ENCODE results near the gene SRSF9.
"Not testable (repeated sequence)": the region's sequence is repeated elsewhere in the genome, so short reads cannot be mapped to it uniquely, and the experiment has no call there.

SRSF9 gene

DNA sequence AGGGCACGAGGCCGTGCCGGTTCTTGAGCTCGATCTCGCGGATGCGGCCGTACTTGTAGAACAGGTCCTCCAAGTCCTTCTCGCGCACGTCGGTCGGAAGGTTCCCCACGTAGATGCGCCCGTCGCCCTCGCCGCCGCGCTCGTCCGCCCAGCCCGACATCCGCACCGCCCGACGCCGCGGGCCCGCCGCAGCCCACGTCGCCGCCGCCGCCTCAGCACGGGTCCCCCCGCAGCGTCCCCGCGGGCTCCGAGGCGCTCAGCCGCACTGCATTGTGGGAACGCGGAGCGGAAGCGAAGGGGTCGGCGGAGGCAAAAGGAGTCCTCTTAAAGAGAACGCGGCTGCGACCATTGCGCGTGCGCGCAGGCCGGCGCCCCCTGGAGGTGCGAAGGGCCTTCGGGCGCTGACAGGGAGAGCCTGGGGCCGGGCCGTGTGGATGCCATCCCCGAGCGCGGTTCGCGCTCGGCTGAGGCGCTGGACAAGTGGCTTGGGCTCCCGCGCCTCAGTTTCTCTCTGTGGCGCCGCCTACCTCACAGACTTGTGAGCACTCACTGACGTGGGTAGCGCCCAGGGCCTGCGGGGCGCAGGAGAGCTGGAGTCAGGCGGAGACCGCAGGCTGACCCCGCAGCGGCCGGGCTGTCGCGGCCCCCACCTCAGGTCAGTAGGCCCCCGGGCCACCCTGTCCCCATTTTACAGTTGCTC, at the start of gene SRSF9:
Gene SRSF9 (minus strand): TSS at position 299 of the 700 bp plus-strand sequence. CDS start 139 bp downstream, at position 160.
- in situ Hi-C loops (cut with MboI; ENCODE audit: low pct_unique_long_range_greater_than_20kb, low sequenced_read_pairs, unreplicated experiment) = no loop called here
- peak; percentile 100 for DNase-seq (ENCODE audit: low spot score)
- TF ChIP-seq, protein P1, sequence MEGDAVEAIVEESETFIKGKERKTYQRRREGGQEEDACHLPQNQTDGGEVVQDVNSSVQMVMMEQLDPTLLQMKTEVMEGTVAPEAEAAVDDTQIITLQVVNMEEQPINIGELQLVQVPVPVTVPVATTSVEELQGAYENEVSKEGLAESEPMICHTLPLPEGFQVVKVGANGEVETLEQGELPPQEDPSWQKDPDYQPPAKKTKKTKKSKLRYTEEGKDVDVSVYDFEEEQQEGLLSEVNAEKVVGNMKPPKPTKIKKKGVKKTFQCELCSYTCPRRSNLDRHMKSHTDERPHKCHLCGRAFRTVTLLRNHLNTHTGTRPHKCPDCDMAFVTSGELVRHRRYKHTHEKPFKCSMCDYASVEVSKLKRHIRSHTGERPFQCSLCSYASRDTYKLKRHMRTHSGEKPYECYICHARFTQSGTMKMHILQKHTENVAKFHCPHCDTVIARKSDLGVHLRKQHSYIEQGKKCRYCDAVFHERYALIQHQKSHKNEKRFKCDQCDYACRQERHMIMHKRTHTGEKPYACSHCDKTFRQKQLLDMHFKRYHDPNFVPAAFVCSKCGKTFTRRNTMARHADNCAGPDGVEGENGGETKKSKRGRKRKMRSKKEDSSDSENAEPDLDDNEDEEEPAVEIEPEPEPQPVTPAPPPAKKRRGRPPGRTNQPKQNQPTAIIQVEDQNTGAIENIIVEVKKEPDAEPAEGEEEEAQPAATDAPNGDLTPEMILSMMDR (IDR thresholded peaks at IDR 0.05; ENCODE audit: extremely low read depth, insufficient read depth, missing control alignments) = peak; percentile 97

DNA sequence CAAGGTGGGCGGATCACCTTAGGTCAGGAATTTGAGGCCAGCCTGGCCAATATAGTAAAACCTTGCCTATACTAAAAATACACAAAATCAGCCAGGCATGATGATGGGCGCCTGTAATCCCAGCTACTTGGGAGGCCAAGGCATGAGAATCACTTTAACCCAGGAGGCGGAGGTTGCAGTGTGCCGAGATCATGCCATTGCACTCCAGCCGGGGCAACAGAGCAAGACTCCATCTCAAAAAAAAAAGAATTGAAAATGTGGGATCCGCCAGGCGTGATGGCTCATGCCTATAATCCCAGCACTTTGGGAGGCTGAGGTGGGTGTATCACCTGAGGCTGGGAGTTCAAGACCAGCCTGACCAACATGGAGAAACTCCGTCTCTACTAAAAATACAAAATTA, 49.8 kb upstream of the SRSF9 start:
- DNase-seq (ENCODE audit: low spot score); in situ Hi-C loops (cut with MboI; ENCODE audit: low pct_unique_long_range_greater_than_20kb, low sequenced_read_pairs, unreplicated experiment): not testable (repeated sequence)

DNA sequence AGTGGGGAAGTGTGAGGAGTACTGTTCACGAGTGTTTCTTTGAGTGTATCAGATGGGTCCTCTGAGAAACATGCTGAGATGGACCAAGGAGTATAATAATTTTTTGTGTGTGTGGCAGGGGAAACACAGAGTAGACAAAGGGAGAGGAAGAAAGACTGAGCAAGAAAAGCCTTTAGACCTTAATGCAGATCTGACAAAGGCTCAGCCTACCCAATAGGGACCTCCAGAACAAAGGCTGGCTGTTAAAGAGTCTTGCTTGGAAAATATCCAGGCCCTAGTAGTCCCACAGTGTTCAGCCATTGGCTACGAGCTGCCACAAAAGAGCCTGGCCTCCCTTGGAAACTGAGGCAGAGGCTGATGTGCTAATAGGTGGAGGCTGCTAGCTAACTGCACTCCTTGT, 45.9 kb upstream of the SRSF9 start:
- in situ Hi-C loops (cut with MboI; ENCODE audit: low pct_unique_long_range_greater_than_20kb, low sequenced_read_pairs, unreplicated experiment) = no loop called here
- DNase-seq (ENCODE audit: low spot score) = no peak
- TF ChIP-seq, protein P1 (IDR thresholded peaks at IDR 0.05; ENCODE audit: extremely low read depth, insufficient read depth, missing control alignments) = no peak

DNA sequence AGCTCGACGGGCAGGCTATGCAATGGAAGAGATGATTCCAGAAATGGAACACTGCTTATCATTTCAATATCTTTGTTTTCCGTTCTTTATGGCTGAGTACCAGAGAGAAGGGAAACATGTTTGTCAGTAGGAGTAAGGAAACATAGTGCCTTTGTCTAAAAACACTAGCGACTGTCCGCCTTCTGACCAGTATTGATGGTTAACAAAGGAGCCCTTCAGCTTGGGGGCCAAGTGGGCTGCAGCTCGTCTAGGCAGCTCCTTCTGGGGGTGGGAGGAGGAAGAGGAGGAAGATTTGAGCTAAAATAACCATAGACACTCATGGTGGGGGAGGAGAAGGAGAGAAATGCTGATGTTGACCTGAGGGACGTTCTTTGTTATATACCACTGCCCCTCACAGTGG, 44.5 kb upstream of the SRSF9 start:
- TF ChIP-seq, protein P1 (IDR thresholded peaks at IDR 0.05; ENCODE audit: extremely low read depth, insufficient read depth, missing control alignments) = no peak
- no peak for DNase-seq (ENCODE audit: low spot score)
- in situ Hi-C loops (cut with MboI; ENCODE audit: low pct_unique_long_range_greater_than_20kb, low sequenced_read_pairs, unreplicated experiment) = no loop called here

DNA sequence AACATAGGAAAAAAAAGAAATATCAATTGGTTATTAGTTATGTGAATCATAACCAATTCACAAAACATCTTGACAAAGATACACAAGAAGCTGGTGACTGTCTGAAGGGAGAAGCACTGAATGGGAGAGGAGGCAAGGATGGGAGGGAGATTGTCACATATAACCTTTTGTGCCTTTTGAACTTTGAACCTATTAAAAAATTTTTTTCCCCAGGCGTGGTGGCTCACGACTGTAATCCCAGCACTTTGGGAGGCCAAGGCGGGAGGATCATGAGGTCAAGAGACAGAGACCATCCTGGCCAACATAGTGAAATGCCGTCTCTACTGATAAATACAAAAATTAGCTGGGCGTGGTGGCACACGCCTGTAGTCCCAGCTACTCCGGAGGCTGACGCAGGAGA, 39.0 kb upstream of the SRSF9 start:
- in situ Hi-C loops (cut with MboI; ENCODE audit: low pct_unique_long_range_greater_than_20kb, low sequenced_read_pairs, unreplicated experiment) = no loop called here
- TF ChIP-seq, protein P1 (IDR thresholded peaks at IDR 0.05; ENCODE audit: extremely low read depth, insufficient read depth, missing control alignments) = no peak
- DNase-seq (ENCODE audit: low spot score) = no peak

GRCh38 chr12:120504587-120504986, 35.0 kb upstream of the SRSF9 start:
- in situ Hi-C loops (cut with MboI; ENCODE audit: low pct_unique_long_range_greater_than_20kb, low sequenced_read_pairs, unreplicated experiment) = no loop called here
- TF ChIP-seq, protein P1 (IDR thresholded peaks at IDR 0.05; ENCODE audit: extremely low read depth, insufficient read depth, missing control alignments) = no peak
- DNase-seq (ENCODE audit: low spot score) = no peak

DNA sequence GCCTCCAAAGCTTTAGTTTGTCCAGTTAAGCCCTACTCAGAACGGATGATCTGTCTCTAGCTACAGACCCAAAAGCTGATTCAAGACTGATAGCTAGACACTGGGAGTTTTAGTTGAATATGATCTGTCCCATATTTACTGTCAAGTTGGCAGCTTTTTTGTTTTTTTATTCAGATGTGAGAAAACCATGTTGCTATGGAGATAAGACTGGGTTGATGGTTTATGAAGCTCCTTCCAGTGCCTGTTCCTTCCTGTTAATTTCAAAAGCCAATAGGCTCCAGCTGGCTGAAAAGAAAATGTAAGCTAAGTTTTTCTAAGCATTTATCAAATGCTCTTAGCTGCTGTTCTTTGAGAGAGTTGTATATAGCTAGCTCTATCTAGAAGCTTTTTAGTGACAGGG, 31.0 kb upstream of the SRSF9 start:
- in situ Hi-C loops (cut with MboI; ENCODE audit: low pct_unique_long_range_greater_than_20kb, low sequenced_read_pairs, unreplicated experiment) = no loop called here
- no peak for DNase-seq (ENCODE audit: low spot score)
- TF ChIP-seq, protein P1 (IDR thresholded peaks at IDR 0.05; ENCODE audit: extremely low read depth, insufficient read depth, missing control alignments) = no peak

Measured in GM13977 (cell line).